GM12892 (cell line): ENCODE measurements around the gene BCCIP.

Experiments used
- POLR2A ChIP-seq: IDR thresholded peaks from 2 replicates; pipeline ENCODE4 v1.6.1; 2011; ENCODE audit warnings: low read depth, low read length, control low read depth
- POLR2AphosphoS5 ChIP-seq: IDR thresholded peaks from 2 replicates; pipeline ENCODE4 v1.6.1; 2011; ENCODE audit warnings: low read depth, low read length, control low read depth
- TAF1 ChIP-seq: IDR thresholded peaks from 2 replicates; pipeline ENCODE4 v1.6.1; 2011; ENCODE audit warnings: low read depth, mild to moderate bottlenecking, control low read depth, low read length, borderline replicate concordance

- no peak for TF ChIP-seq POLR2A
- no peak for TF ChIP-seq POLR2AphosphoS5
- no peak for TF ChIP-seq TAF1
These were observed 59.2 kb downstream of the BCCIP start for GRCh38 chr10:125882596-125882995.
